AG04450 (cell line): ENCODE results near the gene KRTAP1-5. TPM values are rescaled to one million over a fixed set of nuclear protein-coding genes. Genes with fewer than 3 reads are reported as not detected.
A peak's percentile ranks its signal among the peaks of the same experiment; 100 is the strongest.

Experiments
- CTCF ChIA-PET: fragments of 300-600, 350-600 bp; formaldehyde crosslinking; extraction: SDS; loops from one replicate; lab custom pipeline; 2022; ENCODE audit warnings: antibody characterized with exemption, inconsistent platforms; lab: Charles Lee
- POLR2A ChIA-PET: fragments of 350-600 bp; formaldehyde crosslinking; extraction: SDS; loops from one replicate; lab custom pipeline; 2021; ENCODE audit warnings: antibody characterized with exemption, inconsistent platforms; lab: Yijun Ruan, JAX
- DNase-seq: peaks from one replicate; pipeline ENCODE4 v3.0.0-alpha.2; 2011; ENCODE audit warnings: low read depth, low spot score
- H3K27ac ChIP-seq: one replicate; pipeline ENCODE4 v1.5.1; 2012; ENCODE audit warnings: low read depth, low read length, control low read depth
- H3K27me3 ChIP-seq: one replicate; pipeline ENCODE4 v1.6.0; 2012; ENCODE audit warnings: low read length; ENCODE audit not compliant: control insufficient read depth, insufficient read depth
- H3K4me3 ChIP-seq: 2 replicates; pipeline ENCODE4 v1.5.1; 2011; ENCODE audit warnings: mild to moderate bottlenecking, low read depth, low read length, control low read depth
- H3K9me3 ChIP-seq: 2 replicates; pipeline ENCODE4 v1.5.1; 2012; ENCODE audit warnings: low read length; ENCODE audit not compliant: control insufficient read depth, insufficient read depth
- CTCF ChIP-seq: IDR thresholded peaks from 2 replicates; pipeline ENCODE4 v1.5.1; 2011; ENCODE audit warnings: low read depth, low read length, control low read depth, inconsistent platforms
- polyA minus RNA-seq: library from RNA; depleted of rRNA, polyadenylated mRNA; stranded (reverse); fragments of >200 nt; gene quantifications from 2 replicates; pipeline ENCODE4 v1.2.3, GENCODE V29; 2011; rRNA and poly(A)+ RNA removed
- polyA plus RNA-seq: library from polyadenylated mRNA; depleted of rRNA; stranded (reverse); fragments of >200 nt; gene quantifications from 2 replicates; pipeline ENCODE4 v1.2.3, GENCODE V29; 2011; rRNA removed

KRTAP1-5 gene
- polyA plus RNA-seq (16.9 and 20.2 TPM in 2 replicates), polyA minus RNA-seq (26.4 and 34.6 TPM in 2 replicates)

GRCh38 chr17:41026715-41027471 lies at the start of gene KRTAP1-5:
Gene KRTAP1-5 (minus strand): TSS chr17:41027208. CDS start chr17:41027155, 53 bp downstream.
- Histone ChIP-seq H3K9me3 (no peaks in the 10 kb centered on the region; the same call in 1 of the 2 replicates), H3K27me3 (no peaks in the 10 kb centered on the region), H3K4me3 (no peak within 1 kb of the TSS), H3K27ac (peak within 1 kb of the TSS; percentile 66)
- no peak for TF ChIP-seq CTCF
- ChIA-PET CTCF (no interaction called here), POLR2A (interaction anchor here (0.6 to 1.2 kb wide), 4 partner anchors 12 to 1827 kb away, joined by 3 to 5 read pairs (median 3); partner anchors contain the start of genes KRTAP2-3 and RPL19)
- peak; percentile 64 for DNase-seq

GRCh38 chr17:41076788-41077187 lies 49.8 kb upstream of the KRTAP1-5 start:
- no peak for DNase-seq
- no peak overlapping the region for H3K4me3 ChIP-seq
- no peaks in the 10 kb centered on the region for H3K9me3 ChIP-seq
- no peak overlapping the region for H3K27ac ChIP-seq
- POLR2A ChIA-PET: no interaction called here
- CTCF ChIA-PET: no interaction called here
- no peak for TF ChIP-seq CTCF
- H3K27me3 ChIP-seq: no peaks in the 10 kb centered on the region

- DNase-seq: no peak
- CTCF ChIA-PET: no interaction called here
- POLR2A ChIA-PET: no interaction called here
- H3K27me3 ChIP-seq: no peaks in the 10 kb centered on the region
- H3K4me3 ChIP-seq: no peak overlapping the region
- H3K9me3 ChIP-seq: no peaks in the 10 kb centered on the region
- no peak overlapping the region for H3K27ac ChIP-seq
- no peak for TF ChIP-seq CTCF
Measured at GRCh38 chr17:41073676-41074075, 46.7 kb upstream of the KRTAP1-5 start.

GRCh38 chr17:41071606-41072360 lies 44.8 kb upstream of the KRTAP1-5 start:
- CTCF ChIA-PET: no interaction called here
- DNase-seq: no peak
- no peak overlapping the region for H3K27ac ChIP-seq
- no peaks in the 10 kb centered on the region for H3K9me3 ChIP-seq
- TF ChIP-seq CTCF: no peak
- H3K4me3 ChIP-seq: no peak overlapping the region
- H3K27me3 ChIP-seq: no peaks in the 10 kb centered on the region
- POLR2A ChIA-PET: no interaction called here

- TF ChIP-seq CTCF: no peak
- POLR2A ChIA-PET: no interaction called here
- no peak overlapping the region for H3K4me3 ChIP-seq
- H3K27me3 ChIP-seq: no peaks in the 10 kb centered on the region
- H3K27ac ChIP-seq: no peak overlapping the region
- DNase-seq: no peak
- CTCF ChIA-PET: no interaction called here
- no peaks in the 10 kb centered on the region for H3K9me3 ChIP-seq
Measured at GRCh38 chr17:41069031-41069430, 42.0 kb upstream of the KRTAP1-5 start.
